Kidney epithelial cell (primary cell): ENCODE results near the gene CATSPERD. TPM values are rescaled to one million over a fixed set of nuclear protein-coding genes. Genes with fewer than 3 reads are reported as not detected.
A peak's percentile ranks its signal among the peaks of the same experiment; 100 is the strongest.
"Not testable (repeated sequence)": the region's sequence is repeated elsewhere in the genome, so short reads cannot be mapped to it uniquely, and the experiment has no call there.

Experiments
- DNase-seq: peaks from one replicate; pipeline ENCODE4 v3.0.0-alpha.2; 2010; ENCODE audit warnings: low read depth
- H3K27me3 ChIP-seq: 2 replicates; pipeline ENCODE4 v1.6.0; 2011; ENCODE audit warnings: low read length; ENCODE audit not compliant: control insufficient read depth, insufficient read depth
- H3K36me3 ChIP-seq: 2 replicates; pipeline ENCODE4 v1.5.1; 2011; ENCODE audit warnings: low read length; ENCODE audit not compliant: control insufficient read depth, insufficient read depth
- H3K4me3 ChIP-seq: 2 replicates; pipeline ENCODE4 v1.5.1; 2011; ENCODE audit warnings: low read depth, mild to moderate bottlenecking, control low read depth, low read length
- CTCF ChIP-seq: IDR thresholded peaks from 2 replicates; pipeline ENCODE4 v1.5.1; 2011; ENCODE audit warnings: mild to moderate bottlenecking, moderate library complexity, low read length, control low read depth, inconsistent platforms; ENCODE audit not compliant: insufficient read depth, poor library complexity, severe bottlenecking
- total RNA-seq: library from RNA; depleted of rRNA; stranded (reverse); fragments of >200 nt; gene quantifications from 2 replicates; pipeline ENCODE4 v1.2.3, GENCODE V29; 2015

The CATSPERD gene
- total RNA-seq, 1 donor from 2014 or later = not detected

GRCh38 chr19:5718579-5719273 is 1.7 kb upstream of the CATSPERD start:
- peak; percentile 72 for DNase-seq
- no peaks in the 10 kb centered on the region for H3K36me3 ChIP-seq
- H3K27me3 ChIP-seq = no peaks in the 10 kb centered on the region
- no peak for TF ChIP-seq CTCF
- peak overlapping the region; percentile 88 for H3K4me3 ChIP-seq

GRCh38 chr19:5719274-5719960 is 1.0 kb upstream of the CATSPERD start:
- no peak for DNase-seq

GRCh38 chr19:5727453-5728050 is 7.1 kb downstream of the CATSPERD start:
- Histone ChIP-seq H3K36me3 (no peaks in the 10 kb centered on the region), H3K4me3 (no peak overlapping the region), H3K27me3 (no peaks in the 10 kb centered on the region)
- TF ChIP-seq CTCF = no peak
- no peak for DNase-seq

More at GRCh38 chr19:5719274-5719960, 1.0 kb upstream of the CATSPERD start:
- no peak for TF ChIP-seq CTCF
- no peaks in the 10 kb centered on the region for H3K27me3 ChIP-seq
- no peaks in the 10 kb centered on the region for H3K36me3 ChIP-seq
- H3K4me3 ChIP-seq = peak overlapping the region; percentile 88

GRCh38 chr19:5733172-5733571 is 12.7 kb downstream of the CATSPERD start:
- DNase-seq, H3K4me3 ChIP-seq, H3K27me3 ChIP-seq, H3K36me3 ChIP-seq: not testable (repeated sequence)

GRCh38 chr19:5738423-5738822 is 18.0 kb downstream of the CATSPERD start:
- H3K27me3 ChIP-seq = no peaks in the 10 kb centered on the region
- no peaks in the 10 kb centered on the region for H3K36me3 ChIP-seq
- no peak overlapping the region for H3K4me3 ChIP-seq
- no peak for TF ChIP-seq CTCF
- no peak for DNase-seq

- Histone ChIP-seq H3K4me3 (no peak overlapping the region), H3K36me3 (no peaks in the 10 kb centered on the region), H3K27me3 (no peaks in the 10 kb centered on the region)
- no peak for DNase-seq
- TF ChIP-seq CTCF = no peak
Measured at GRCh38 chr19:5742051-5742450, 21.6 kb downstream of the CATSPERD start.
